DOHH2 (cell line): ENCODE measurements around the gene SEMA4D.

Experiments
- CTCF ChIP-seq: fragments of 200-600 bp; sonication (generic); IDR thresholded peaks from one replicate; pipeline ENCODE4 v1.5.1; 2014; ENCODE audit warnings: antibody characterized with exemption, mild to moderate bottlenecking, low read depth, low read length; ENCODE audit not compliant: poor library complexity, severe bottlenecking
- EZH2phosphoT487 ChIP-seq: fragments of 200-600 bp; sonication (generic); IDR thresholded peaks from 2 replicates; pipeline ENCODE4 v1.6.1; 2017; ENCODE audit warnings: borderline replicate concordance, mild to moderate bottlenecking, antibody characterized with exemption, low read length, moderate library complexity, mixed read lengths

- TF ChIP-seq CTCF = no peak
- no peak for TF ChIP-seq EZH2phosphoT487
These were observed 58.3 kb downstream of the SEMA4D start for GRCh38 chr9:89439571-89439970.
